Measurements from ENCODE around the gene CCDC12.

- TF ChIP-seq CTCF (IDR thresholded peaks at IDR 0.05; ENCODE audit: low read depth, low read length): no peak
- TF ChIP-seq POLR2A (IDR thresholded peaks at IDR 0.05; ENCODE audit: extremely low read depth, insufficient read length): no peak
- TF ChIP-seq MAX (IDR thresholded peaks at IDR 0.05; ENCODE audit: low read depth, low read length): no peak
Observed at GRCh38 chr3:47005212-47006144, 28.9 kb upstream of the CCDC12 start.
